Activated naive CD4-positive, alpha-beta T cell treated with anti-CD3 and anti-CD28 coated beads, Interleukin-2, amount 10 ng/mL, durations not matched to agents 7 days and 5 days (primary cell): ENCODE data around the gene PHYKPL.

Experiments
- CTCF ChIA-PET: fragments of 350-600 bp; sonication (Branson Sonifier 250); formaldehyde crosslinking; loops from one replicate; lab custom pipeline; 2021; ENCODE audit warnings: antibody characterized with exemption; lab: Charles Lee
- DNase-seq: peaks from one replicate; pipeline ENCODE4 v3.0.0-alpha.2; 2020
- H3K27ac Mint-ChIP-seq: one replicate; pipeline ENCODE4 v1.8.0; 2021; ENCODE audit warnings: mild to moderate bottlenecking, moderate library complexity, mixed read lengths
- H3K27me3 Mint-ChIP-seq: one replicate; pipeline ENCODE4 v1.8.0; 2021; ENCODE audit warnings: mild to moderate bottlenecking, mixed read lengths
- H3K36me3 Mint-ChIP-seq: one replicate; pipeline ENCODE4 v1.8.0; 2021; ENCODE audit warnings: mixed read lengths
- H3K4me1 Mint-ChIP-seq: one replicate; pipeline ENCODE4 v1.8.0; 2021; ENCODE audit warnings: mixed read lengths
- H3K4me3 Mint-ChIP-seq: one replicate; pipeline ENCODE4 v1.8.0; 2021; ENCODE audit warnings: mild to moderate bottlenecking, moderate library complexity, mixed read lengths
- H3K9me3 Mint-ChIP-seq: one replicate; pipeline ENCODE4 v1.8.0; 2021; ENCODE audit warnings: mixed read lengths

PHYKPL gene

GRCh38 chr5:178218237-178218776, 14.3 kb downstream of the PHYKPL start:
- Mint-ChIP-seq H3K9me3 (no peaks in the 10 kb centered on the region), H3K27me3 (no peaks in the 10 kb centered on the region), H3K27ac (no peak overlapping the region), H3K4me1 (peaks cover 27% of the 10 kb centered on the region), H3K4me3 (no peak overlapping the region), H3K36me3 (peaks cover 59% of the 10 kb centered on the region)
- CTCF ChIA-PET: no interaction called here
- DNase-seq: no peak

DNA sequence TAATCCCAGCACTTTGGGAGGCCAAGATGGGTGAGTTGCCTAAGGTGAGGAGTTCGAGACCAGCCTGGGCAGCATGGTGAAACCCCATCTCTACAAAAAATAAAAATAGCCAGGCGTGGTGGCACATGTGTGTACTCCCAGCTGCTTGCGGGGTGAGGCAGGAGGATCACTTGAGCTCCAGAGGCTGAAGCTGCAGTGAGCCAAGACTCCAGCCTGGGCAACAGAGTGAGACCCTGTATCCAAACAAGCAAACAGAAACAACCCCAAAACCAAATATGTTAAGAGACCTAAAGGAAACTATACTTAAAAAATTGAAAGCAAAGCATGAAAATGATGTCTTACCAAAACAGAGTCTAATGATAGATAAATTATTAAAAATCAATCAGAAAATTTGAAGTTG, 15.8 kb downstream of the PHYKPL start:
- no peaks in the 10 kb centered on the region for H3K27me3 Mint-ChIP-seq
- CTCF ChIA-PET: no interaction called here
- H3K36me3 Mint-ChIP-seq: peaks cover 67% of the 10 kb centered on the region
- H3K9me3 Mint-ChIP-seq: no peaks in the 10 kb centered on the region
- no peak overlapping the region for H3K4me3 Mint-ChIP-seq
- no peak for DNase-seq
- H3K27ac Mint-ChIP-seq: peak overlapping the region; percentile 28
- H3K4me1 Mint-ChIP-seq: peaks cover 22% of the 10 kb centered on the region

GRCh38 chr5:178216088-178216534, 16.5 kb downstream of the PHYKPL start:
- H3K27me3 Mint-ChIP-seq: no peaks in the 10 kb centered on the region
- H3K4me1 Mint-ChIP-seq: peaks cover 16% of the 10 kb centered on the region
- peak overlapping the region; percentile 29 for H3K27ac Mint-ChIP-seq
- DNase-seq: no peak
- H3K9me3 Mint-ChIP-seq: no peaks in the 10 kb centered on the region
- H3K4me3 Mint-ChIP-seq: no peak overlapping the region
- CTCF ChIA-PET: interaction anchor here (1.3 kb wide), 1 partner anchor 19 kb away, joined by 3 read pairs; no protein-coding TSS in a partner anchor
- peaks cover 66% of the 10 kb centered on the region for H3K36me3 Mint-ChIP-seq

DNA sequence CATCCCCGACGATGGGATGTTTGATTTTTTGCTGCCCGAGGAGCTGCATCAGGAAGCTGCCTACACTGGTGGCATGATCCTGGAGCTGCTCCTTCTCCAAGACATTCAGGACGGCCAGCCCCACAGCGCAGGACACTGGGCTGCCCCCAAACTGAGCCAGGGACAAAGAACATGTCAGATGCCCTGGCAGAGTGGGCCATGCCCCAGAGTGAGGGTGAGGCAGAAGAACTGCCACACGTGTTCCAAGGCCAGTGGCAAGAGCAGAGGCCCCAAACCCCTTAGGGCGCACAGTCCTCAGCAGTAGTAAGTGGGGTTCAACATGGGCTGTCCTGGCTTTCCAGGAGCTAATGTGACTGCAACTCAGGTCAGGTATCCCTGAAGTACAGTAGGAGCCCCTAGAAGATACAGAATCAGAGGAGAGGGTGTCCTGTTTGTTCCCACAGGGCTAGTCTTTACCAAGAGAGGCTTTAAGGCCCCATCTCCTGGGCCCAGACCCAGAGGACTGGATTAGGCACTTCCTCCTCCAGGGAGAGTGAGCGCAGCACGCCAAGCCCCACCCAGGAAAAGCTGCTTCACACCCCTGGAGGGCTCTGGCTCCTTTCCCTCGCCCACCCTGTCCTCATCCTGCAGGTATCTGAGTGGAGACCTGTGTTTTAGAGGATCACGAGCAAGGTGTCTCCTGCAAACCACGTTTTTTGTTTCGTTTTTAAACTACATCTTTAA, 17.2 kb downstream of the PHYKPL start:
- CTCF ChIA-PET: interaction anchor here (1.3 kb wide), 1 partner anchor 20 kb away, joined by 3 read pairs; no protein-coding TSS in a partner anchor
- Mint-ChIP-seq H3K4me1 (peaks cover 10% of the 10 kb centered on the region), H3K36me3 (peaks cover 66% of the 10 kb centered on the region)

DNA sequence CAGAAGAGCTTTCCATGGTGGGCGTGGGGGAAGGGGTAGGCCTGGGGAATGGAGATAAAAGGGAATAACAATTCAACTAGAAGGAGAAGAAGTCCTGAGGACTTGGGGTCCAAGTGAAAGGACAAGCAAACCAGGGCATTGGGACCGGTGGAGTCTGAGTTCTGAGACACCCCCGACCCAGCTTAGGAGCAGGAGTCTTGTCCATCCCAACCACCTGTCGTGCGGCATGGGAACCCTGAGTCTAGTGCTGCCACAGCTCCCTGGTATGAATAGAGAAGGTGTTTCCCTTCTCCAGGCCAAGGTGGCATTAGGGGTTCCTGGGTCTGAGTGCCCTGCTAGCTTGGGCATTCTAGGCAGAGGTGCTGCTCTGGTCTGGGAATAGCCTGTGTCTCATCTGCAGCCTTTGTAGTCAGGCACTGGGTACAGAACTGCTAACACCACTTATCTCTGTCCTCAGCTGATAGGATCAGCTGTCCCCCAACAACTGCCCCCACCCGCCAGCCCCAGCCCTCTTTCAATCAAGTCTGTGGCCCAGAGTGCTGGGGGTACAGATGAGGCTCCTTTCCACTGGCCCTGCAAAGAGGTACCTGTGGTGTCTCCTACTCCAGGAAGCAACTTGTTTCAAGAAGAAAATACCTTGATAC, 18.3 kb downstream of the PHYKPL start:
- H3K4me3 Mint-ChIP-seq: no peak overlapping the region
- H3K27me3 Mint-ChIP-seq: no peaks in the 10 kb centered on the region
- H3K36me3 Mint-ChIP-seq: peaks cover 73% of the 10 kb centered on the region
- DNase-seq: no peak
- H3K4me1 Mint-ChIP-seq: peaks cover 13% of the 10 kb centered on the region
- peak overlapping the region; percentile 34 for H3K27ac Mint-ChIP-seq
- no peaks in the 10 kb centered on the region for H3K9me3 Mint-ChIP-seq
- CTCF ChIA-PET: no interaction called here

More for the DNA sequence above, 17.2 kb downstream of the PHYKPL start:
- Mint-ChIP-seq H3K27me3 (no peaks in the 10 kb centered on the region), H3K27ac (no peak overlapping the region), H3K4me3 (no peak overlapping the region), H3K9me3 (no peaks in the 10 kb centered on the region)
- no peak for DNase-seq

DNA sequence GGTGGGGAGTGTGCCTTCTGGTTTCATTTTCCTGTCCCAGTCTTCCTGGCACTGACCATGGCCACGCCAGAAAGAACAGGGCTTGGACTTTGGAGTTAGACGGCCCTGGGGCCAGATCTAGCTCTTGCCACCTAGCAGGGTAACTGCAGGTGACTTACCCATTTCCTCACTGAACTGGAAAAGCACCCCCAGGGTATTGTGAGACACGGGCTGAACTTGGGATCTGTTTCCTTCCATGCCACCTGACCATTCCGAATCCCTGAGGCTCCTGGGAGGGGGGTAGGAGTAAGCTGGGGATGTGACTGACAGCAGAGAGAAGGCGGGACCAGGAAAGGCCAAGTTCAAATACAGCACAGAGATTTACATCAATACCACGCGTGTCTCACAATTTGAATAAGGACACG, 18.9 kb downstream of the PHYKPL start:
- H3K4me1 Mint-ChIP-seq: peaks cover 16% of the 10 kb centered on the region
- H3K27me3 Mint-ChIP-seq: no peaks in the 10 kb centered on the region
- H3K4me3 Mint-ChIP-seq: no peak overlapping the region
- DNase-seq: no peak
- no peaks in the 10 kb centered on the region for H3K9me3 Mint-ChIP-seq
- H3K36me3 Mint-ChIP-seq: peaks cover 77% of the 10 kb centered on the region
- CTCF ChIA-PET: interaction anchor here (0.8 to 1.3 kb wide), 2 partner anchors 9 to 17 kb away, joined by 3 read pairs; partner anchors contain the start of gene HNRNPAB
- peak overlapping the region; percentile 34 for H3K27ac Mint-ChIP-seq

DNA sequence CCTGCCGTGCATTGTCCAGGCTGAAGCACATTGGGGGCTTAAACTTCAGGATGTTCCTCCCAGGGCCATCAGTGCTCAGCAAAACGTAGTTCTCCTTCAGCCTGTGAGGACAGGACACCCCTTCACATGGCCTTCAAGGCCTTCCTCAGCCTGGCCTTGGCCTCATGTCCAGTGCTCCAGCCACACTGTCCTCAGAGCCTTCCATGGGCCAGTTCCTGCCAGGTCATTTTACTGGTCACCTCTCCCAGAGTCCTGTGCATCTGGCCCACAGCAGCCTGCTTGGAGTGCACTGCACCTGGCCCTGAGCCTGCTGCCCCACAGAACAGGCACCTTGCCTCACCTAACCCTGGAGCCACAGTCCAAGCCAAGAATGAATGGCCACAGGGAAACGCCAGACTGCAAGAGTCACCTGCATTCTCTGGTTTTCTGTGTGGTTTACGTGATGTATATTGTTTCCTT, 19.6 kb downstream of the PHYKPL start:
- Mint-ChIP-seq H3K36me3 (peaks cover 76% of the 10 kb centered on the region), H3K4me3 (no peak overlapping the region), H3K27me3 (no peaks in the 10 kb centered on the region), H3K4me1 (peaks cover 19% of the 10 kb centered on the region), H3K27ac (no peak overlapping the region), H3K9me3 (no peaks in the 10 kb centered on the region)
- CTCF ChIA-PET: interaction anchor here (0.8 to 1.3 kb wide), 2 partner anchors 9 to 18 kb away, joined by 3 read pairs; partner anchors contain the start of gene HNRNPAB
- DNase-seq: no peak

DNA sequence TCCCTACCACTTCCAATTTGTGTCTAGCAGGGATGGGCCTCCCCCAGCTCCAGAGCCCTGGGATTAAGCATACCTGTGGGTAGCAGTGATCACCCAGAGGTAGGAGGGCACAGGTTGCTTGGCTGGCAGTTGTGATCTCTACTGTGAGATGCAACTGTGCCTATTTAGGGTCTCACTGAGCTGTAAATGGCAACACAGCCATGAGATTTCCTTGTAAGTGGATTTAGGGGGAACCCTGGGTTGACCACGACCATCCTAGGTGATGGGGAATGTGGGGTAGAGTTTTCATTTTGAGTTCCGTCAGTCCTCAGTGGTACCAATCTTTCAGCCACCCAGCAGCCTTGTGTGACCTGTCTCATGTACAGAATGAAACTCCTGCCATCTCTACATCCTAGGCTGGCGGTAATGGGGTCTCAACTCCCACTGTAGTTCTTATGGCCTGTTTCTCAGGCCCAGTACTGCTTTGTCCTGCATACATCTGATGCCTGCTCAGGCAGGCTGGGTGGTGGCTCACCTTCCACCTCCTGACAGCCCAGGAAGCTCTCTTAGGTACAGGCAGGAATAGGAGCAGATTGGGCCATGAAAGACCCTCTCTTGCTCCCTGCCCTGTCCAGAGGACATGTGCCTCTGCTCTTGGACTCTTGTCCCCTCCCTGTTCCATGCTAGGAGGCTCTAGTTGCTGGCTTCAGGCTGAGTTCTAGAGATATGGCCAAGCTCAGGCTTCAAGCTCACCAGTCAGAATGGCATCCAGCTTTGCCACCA, 20.2 kb downstream of the PHYKPL start:
- Mint-ChIP-seq H3K4me1 (peaks cover 25% of the 10 kb centered on the region), H3K9me3 (no peaks in the 10 kb centered on the region), H3K27ac (peak overlapping the region; percentile 14), H3K4me3 (no peak overlapping the region), H3K27me3 (no peaks in the 10 kb centered on the region), H3K36me3 (peaks cover 80% of the 10 kb centered on the region)
- CTCF ChIA-PET: interaction anchor here (1.3 kb wide), 1 partner anchor 8 kb away, joined by 3 read pairs; the partner anchor contains the start of gene HNRNPAB
- no peak for DNase-seq

GRCh38 chr5:178211095-178212048, 21.2 kb downstream of the PHYKPL start:
- CTCF ChIA-PET: interaction anchor here (1.2 kb wide), 1 partner anchor 8 kb away, joined by 3 read pairs; no protein-coding TSS in a partner anchor
- H3K36me3 Mint-ChIP-seq: peaks cover 85% of the 10 kb centered on the region
- H3K4me3 Mint-ChIP-seq: no peak overlapping the region
- H3K27ac Mint-ChIP-seq: peak overlapping the region; percentile 30
- no peak for DNase-seq
- peaks cover 35% of the 10 kb centered on the region for H3K4me1 Mint-ChIP-seq
- H3K27me3 Mint-ChIP-seq: no peaks in the 10 kb centered on the region
- H3K9me3 Mint-ChIP-seq: no peaks in the 10 kb centered on the region

DNA sequence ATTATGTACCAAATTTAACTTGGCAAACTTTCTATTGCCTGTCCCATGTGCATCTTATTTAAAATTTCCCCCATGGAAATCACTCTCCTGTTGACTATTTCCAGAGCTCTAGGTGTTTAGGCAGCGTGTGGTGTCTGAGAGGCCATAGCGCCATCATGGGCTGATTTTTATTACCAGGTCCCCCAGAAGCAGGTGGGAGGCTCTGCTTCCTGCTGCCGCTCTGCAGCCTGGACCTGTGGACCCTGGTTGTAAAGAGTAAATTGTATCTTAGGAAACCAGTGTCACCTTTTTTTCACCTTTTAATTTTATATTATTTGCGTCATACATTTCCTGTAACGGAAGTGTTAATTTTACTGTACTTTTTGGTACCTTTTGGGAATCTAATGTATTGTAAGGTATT, 21.9 kb downstream of the PHYKPL start:
- H3K36me3 Mint-ChIP-seq: peaks cover 87% of the 10 kb centered on the region
- no peak overlapping the region for H3K4me3 Mint-ChIP-seq

GRCh38 chr5:178210073-178210535, 22.5 kb downstream of the PHYKPL start:
- no peaks in the 10 kb centered on the region for H3K9me3 Mint-ChIP-seq
- peaks cover 87% of the 10 kb centered on the region for H3K36me3 Mint-ChIP-seq
- CTCF ChIA-PET: interaction anchor here (1.2 kb wide), 1 partner anchor 9 kb away, joined by 3 read pairs; no protein-coding TSS in a partner anchor
- H3K4me3 Mint-ChIP-seq: no peak overlapping the region
- DNase-seq: no peak
- peaks cover 42% of the 10 kb centered on the region for H3K4me1 Mint-ChIP-seq
- H3K27me3 Mint-ChIP-seq: no peaks in the 10 kb centered on the region
- no peak overlapping the region for H3K27ac Mint-ChIP-seq

More for the DNA sequence above, 21.9 kb downstream of the PHYKPL start:
- no peaks in the 10 kb centered on the region for H3K9me3 Mint-ChIP-seq
- no peaks in the 10 kb centered on the region for H3K27me3 Mint-ChIP-seq
- H3K4me1 Mint-ChIP-seq: peaks cover 42% of the 10 kb centered on the region
- no peak for DNase-seq
- CTCF ChIA-PET: interaction anchor here (1.2 kb wide), 1 partner anchor 9 kb away, joined by 3 read pairs; no protein-coding TSS in a partner anchor
- H3K27ac Mint-ChIP-seq: no peak overlapping the region

- peak; percentile 20 for DNase-seq
- H3K4me3 Mint-ChIP-seq: no peak overlapping the region
- no peaks in the 10 kb centered on the region for H3K9me3 Mint-ChIP-seq
- H3K27me3 Mint-ChIP-seq: no peaks in the 10 kb centered on the region
- peaks cover 38% of the 10 kb centered on the region for H3K4me1 Mint-ChIP-seq
- peak overlapping the region; percentile 53 for H3K27ac Mint-ChIP-seq
- H3K36me3 Mint-ChIP-seq: peaks cover 82% of the 10 kb centered on the region
- CTCF ChIA-PET: interaction anchor here (1.2 kb wide), 1 partner anchor 10 kb away, joined by 3 read pairs; no protein-coding TSS in a partner anchor
These were observed 23.1 kb downstream of the PHYKPL start for GRCh38 chr5:178209334-178210072.
